Measurements from ENCODE around the gene THAP3.
A peak's percentile ranks its signal among the peaks of the same experiment; 100 is the strongest.

The THAP3 gene

GRCh38 chr1:6673816-6674398 lies 49.2 kb downstream of the THAP3 start:
- Histone ChIP-seq H3K18ac (ENCODE audit: low read depth in 1 of 2, low read length in 2 of 2) (no peak overlapping the region), H2AK5ac (ENCODE audit: low read length, severe bottlenecking) (no peak overlapping the region), H3K9ac (ENCODE audit: low read length) (no peak overlapping the region), H3K9me3 (ENCODE audit: control insufficient read depth, low read length) (no peaks in the 10 kb centered on the region), H3K4me1 (ENCODE audit: control insufficient read depth, insufficient read depth, low read depth, low read length) (peaks cover 9% of the 10 kb centered on the region), H3K27me3 (ENCODE audit: control insufficient read depth in 1 of 2, insufficient read depth in 1 of 2, low read length in 2 of 2) (no peaks in the 10 kb centered on the region), H3K27ac (ENCODE audit: low read length, poor library complexity, severe bottlenecking) (no peak overlapping the region), H3K23ac (ENCODE audit: low read length in 2 of 2) (no peak overlapping the region), H2AFZ (ENCODE audit: low read depth, low read length) (no peak overlapping the region), H3K4me3 (ENCODE audit: insufficient read depth in 1 of 2, low read depth in 1 of 2, low read length in 2 of 2) (no peak overlapping the region), H2BK15ac (ENCODE audit: low read depth, poor library complexity, severe bottlenecking) (no peak overlapping the region), H4K8ac (ENCODE audit: low read length) (no peak overlapping the region), H2BK120ac (ENCODE audit: low read depth, low read length) (no peak overlapping the region), H3K79me1 (replicated peaks; ENCODE audit: low read length, poor library complexity, severe bottlenecking) (peaks cover 21% of the 10 kb centered on the region), H3K14ac (ENCODE audit: low read length in 2 of 2) (no peak overlapping the region), H3K4ac (ENCODE audit: low read depth in 1 of 2, low read length in 2 of 2) (no peak overlapping the region), H3K36me3 (ENCODE audit: control insufficient read depth in 1 of 2, insufficient read depth in 2 of 2, low read depth in 1 of 2, low read length in 2 of 2) (peaks cover 20 to 54% of the 10 kb centered on the region in 2 experiments), H2BK5ac (ENCODE audit: low read depth, low read length, poor library complexity, severe bottlenecking) (no peak overlapping the region), H3K4me2 (ENCODE audit: low read length, poor library complexity, severe bottlenecking) (no peak overlapping the region), H4K91ac (ENCODE audit: low read length) (no peak overlapping the region), H2BK12ac (ENCODE audit: low read length in 2 of 2) (no peak overlapping the region)
- 97% methylated on average over 5 of the region's 5 CpGs for whole genome bisulfite sequencing
- DNase-seq, result no peak

- Histone ChIP-seq H3K14ac (ENCODE audit: low read length in 2 of 2) (no peak overlapping the region), H3K23ac (ENCODE audit: low read length in 2 of 2) (no peak overlapping the region), H3K79me1 (replicated peaks; ENCODE audit: low read length, poor library complexity, severe bottlenecking) (peaks cover 18% of the 10 kb centered on the region), H3K27ac (ENCODE audit: low read length, poor library complexity, severe bottlenecking) (peak overlapping the region; percentile 92), H3K4me2 (ENCODE audit: low read length, poor library complexity, severe bottlenecking) (no peak overlapping the region), H2BK12ac (ENCODE audit: low read length in 2 of 2) (no peak overlapping the region), H2BK120ac (ENCODE audit: low read depth, low read length) (no peak overlapping the region), H2AFZ (ENCODE audit: low read depth, low read length) (no peak overlapping the region), H3K9me3 (ENCODE audit: control insufficient read depth, low read length) (no peaks in the 10 kb centered on the region), H2AK5ac (ENCODE audit: low read length, severe bottlenecking) (no peak overlapping the region), H2BK15ac (ENCODE audit: low read depth, poor library complexity, severe bottlenecking) (no peak overlapping the region), H3K18ac (ENCODE audit: low read depth in 1 of 2, low read length in 2 of 2) (no peak overlapping the region), H4K91ac (ENCODE audit: low read length) (no peak overlapping the region), H4K8ac (ENCODE audit: low read length) (no peak overlapping the region), H2BK5ac (ENCODE audit: low read depth, low read length, poor library complexity, severe bottlenecking) (no peak overlapping the region), H3K4me1 (ENCODE audit: control insufficient read depth, insufficient read depth, low read depth, low read length) (peaks cover 9% of the 10 kb centered on the region), H3K27me3 (ENCODE audit: control insufficient read depth in 1 of 2, insufficient read depth in 1 of 2, low read length in 2 of 2) (no peaks in the 10 kb centered on the region), H3K9ac (ENCODE audit: low read length) (no peak overlapping the region), H3K36me3 (ENCODE audit: control insufficient read depth in 1 of 2, insufficient read depth in 2 of 2, low read depth in 1 of 2, low read length in 2 of 2) (peaks cover 20 to 63% of the 10 kb centered on the region in 2 experiments), H3K4me3 (ENCODE audit: insufficient read depth in 1 of 2, low read depth in 1 of 2, low read length in 2 of 2) (no peak overlapping the region), H3K4ac (ENCODE audit: low read depth in 1 of 2, low read length in 2 of 2) (no peak overlapping the region)
- no peak for DNase-seq
- no CpG with 5 or more reads among the region's 1 CpG for WGBS
Measured at GRCh38 chr1:6674771-6675170, 50.1 kb downstream of the THAP3 start.

GRCh38 chr1:6675941-6676340 lies 51.3 kb downstream of the THAP3 start:
- H2AK5ac ChIP-seq (ENCODE audit: low read length, severe bottlenecking), result no peak overlapping the region
- H2AFZ ChIP-seq (ENCODE audit: low read depth, low read length), result no peak overlapping the region
- no peak overlapping the region for H4K91ac ChIP-seq (ENCODE audit: low read length)
- no peak overlapping the region for H3K14ac ChIP-seq (ENCODE audit: low read length in 2 of 2)
- no peak overlapping the region for H2BK15ac ChIP-seq (ENCODE audit: low read depth, poor library complexity, severe bottlenecking)
- no peak overlapping the region for H4K8ac ChIP-seq (ENCODE audit: low read length)
- H3K23ac ChIP-seq (ENCODE audit: low read length in 2 of 2), result no peak overlapping the region
- H3K9me3 ChIP-seq (ENCODE audit: control insufficient read depth, low read length), result no peaks in the 10 kb centered on the region
- no peak overlapping the region for H3K4me2 ChIP-seq (ENCODE audit: low read length, poor library complexity, severe bottlenecking)
- no peak overlapping the region for H2BK12ac ChIP-seq (ENCODE audit: low read length in 2 of 2)
- no peaks in the 10 kb centered on the region for H3K27me3 ChIP-seq (ENCODE audit: control insufficient read depth in 1 of 2, insufficient read depth in 1 of 2, low read length in 2 of 2)
- H3K9ac ChIP-seq (ENCODE audit: low read length), result no peak overlapping the region
- peaks cover 9% of the 10 kb centered on the region for H3K4me1 ChIP-seq (ENCODE audit: control insufficient read depth, insufficient read depth, low read depth, low read length)
- peaks cover 20% of the 10 kb centered on the region for H3K79me1 ChIP-seq (replicated peaks; ENCODE audit: low read length, poor library complexity, severe bottlenecking)
- H3K4ac ChIP-seq (ENCODE audit: low read depth in 1 of 2, low read length in 2 of 2), result no peak overlapping the region
- no peak for DNase-seq
- WGBS, result 100% methylated on average over 1 of the region's 2 CpGs
- peaks cover 20 to 69% of the 10 kb centered on the region in 2 experiments for H3K36me3 ChIP-seq (ENCODE audit: control insufficient read depth in 1 of 2, insufficient read depth in 2 of 2, low read depth in 1 of 2, low read length in 2 of 2)
- no peak overlapping the region for H3K18ac ChIP-seq (ENCODE audit: low read depth in 1 of 2, low read length in 2 of 2)
- H2BK120ac ChIP-seq (ENCODE audit: low read depth, low read length), result no peak overlapping the region
- H3K27ac ChIP-seq (ENCODE audit: low read length, poor library complexity, severe bottlenecking), result peak overlapping the region; percentile 92
- no peak overlapping the region for H3K4me3 ChIP-seq (ENCODE audit: insufficient read depth in 1 of 2, low read depth in 1 of 2, low read length in 2 of 2)
- no peak overlapping the region for H2BK5ac ChIP-seq (ENCODE audit: low read depth, low read length, poor library complexity, severe bottlenecking)
